VCaP (cell line): Measurements from ENCODE around the gene CASP1.
"Not testable (repeated sequence)": the region's sequence is repeated elsewhere in the genome, so short reads cannot be mapped to it uniquely, and the experiment has no call there.

Source experiments
- H3K27ac ChIP-seq: fragments of 450-650 bp; 2 replicates; pipeline ENCODE4 v1.5.1; 2017
- TF ChIP-seq, protein P1 (sequence below): fragments of 450-650 bp; conservative IDR thresholded peaks from 2 replicates; pipeline ENCODE4 v1.5.1; 2017; ENCODE audit warnings: mild to moderate bottlenecking, moderate library complexity

Gene CASP1

GRCh38 chr11:105051559-105051958 lies 16.6 kb upstream of the CASP1 start:
- H3K27ac ChIP-seq = no peak overlapping the region
- TF ChIP-seq, protein P1, sequence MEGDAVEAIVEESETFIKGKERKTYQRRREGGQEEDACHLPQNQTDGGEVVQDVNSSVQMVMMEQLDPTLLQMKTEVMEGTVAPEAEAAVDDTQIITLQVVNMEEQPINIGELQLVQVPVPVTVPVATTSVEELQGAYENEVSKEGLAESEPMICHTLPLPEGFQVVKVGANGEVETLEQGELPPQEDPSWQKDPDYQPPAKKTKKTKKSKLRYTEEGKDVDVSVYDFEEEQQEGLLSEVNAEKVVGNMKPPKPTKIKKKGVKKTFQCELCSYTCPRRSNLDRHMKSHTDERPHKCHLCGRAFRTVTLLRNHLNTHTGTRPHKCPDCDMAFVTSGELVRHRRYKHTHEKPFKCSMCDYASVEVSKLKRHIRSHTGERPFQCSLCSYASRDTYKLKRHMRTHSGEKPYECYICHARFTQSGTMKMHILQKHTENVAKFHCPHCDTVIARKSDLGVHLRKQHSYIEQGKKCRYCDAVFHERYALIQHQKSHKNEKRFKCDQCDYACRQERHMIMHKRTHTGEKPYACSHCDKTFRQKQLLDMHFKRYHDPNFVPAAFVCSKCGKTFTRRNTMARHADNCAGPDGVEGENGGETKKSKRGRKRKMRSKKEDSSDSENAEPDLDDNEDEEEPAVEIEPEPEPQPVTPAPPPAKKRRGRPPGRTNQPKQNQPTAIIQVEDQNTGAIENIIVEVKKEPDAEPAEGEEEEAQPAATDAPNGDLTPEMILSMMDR = no peak

- TF ChIP-seq, protein P1 = no peak
- H3K27ac ChIP-seq = no peak overlapping the region
These were observed 14.5 kb upstream of the CASP1 start for GRCh38 chr11:105049481-105049880.

GRCh38 chr11:105046898-105047579 lies 12.1 kb upstream of the CASP1 start:
- TF ChIP-seq, protein P1 = no peak
- no peak overlapping the region for H3K27ac ChIP-seq

- H3K27ac ChIP-seq = no peak overlapping the region
- TF ChIP-seq, protein P1 = no peak
These were observed 10.8 kb upstream of the CASP1 start for GRCh38 chr11:105045676-105046296.

DNA sequence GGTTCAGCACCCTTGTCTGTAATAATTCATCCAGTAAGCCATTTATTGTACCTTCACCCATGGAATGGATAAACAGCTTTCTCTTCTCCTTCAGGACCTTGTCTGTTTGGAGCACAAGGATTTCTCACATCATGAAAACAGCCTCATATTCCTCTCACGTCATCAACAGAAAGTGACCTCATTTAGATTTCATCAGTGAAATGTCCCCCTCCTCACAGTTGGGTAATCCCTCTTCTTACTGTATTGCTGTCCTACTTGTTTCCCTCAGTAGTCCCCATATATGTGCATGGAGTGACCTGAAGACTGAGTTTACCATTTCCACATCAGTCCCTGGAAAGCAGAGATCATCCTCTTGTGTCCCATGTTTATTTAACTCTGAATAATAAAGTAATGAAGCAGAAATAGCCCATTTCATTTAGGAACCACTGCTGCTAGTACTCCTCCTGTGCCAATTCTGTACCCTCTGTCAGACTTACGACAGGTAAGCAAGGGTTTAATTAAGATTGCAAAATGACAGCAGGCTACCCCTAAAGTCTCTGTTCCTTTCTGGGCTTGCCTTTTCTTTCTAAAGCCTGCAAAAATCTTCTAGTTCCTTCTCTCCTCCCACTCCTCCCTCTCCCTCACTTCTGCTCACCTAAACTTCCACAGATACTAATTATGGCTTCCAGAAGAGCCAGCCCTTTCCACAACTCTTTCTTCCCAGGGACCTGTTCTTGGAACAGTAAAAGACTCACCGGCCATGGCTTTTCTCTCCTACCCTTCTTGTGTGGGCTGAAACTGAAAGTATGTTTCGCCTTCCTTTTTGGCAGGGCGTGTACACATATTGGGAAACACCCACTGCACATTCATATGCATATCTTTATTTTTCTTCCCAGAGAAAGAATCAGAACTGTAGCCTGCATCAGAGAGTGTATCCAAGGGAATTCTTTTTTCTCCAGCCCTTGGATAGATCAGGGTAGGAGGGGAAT lies 9.9 kb upstream of the CASP1 start, which contains the start of gene CARD16:
TSS of gene CARD16 (minus strand) at position 779 of the 968 bp plus-strand sequence. CDS start at position 741, 38 bp downstream.
- not testable (repeated sequence) for H3K27ac ChIP-seq

GRCh38 chr11:105042178-105042577 lies 7.2 kb upstream of the CASP1 start:
- H3K27ac ChIP-seq = no peak overlapping the region
- TF ChIP-seq, protein P1 = no peak

DNA sequence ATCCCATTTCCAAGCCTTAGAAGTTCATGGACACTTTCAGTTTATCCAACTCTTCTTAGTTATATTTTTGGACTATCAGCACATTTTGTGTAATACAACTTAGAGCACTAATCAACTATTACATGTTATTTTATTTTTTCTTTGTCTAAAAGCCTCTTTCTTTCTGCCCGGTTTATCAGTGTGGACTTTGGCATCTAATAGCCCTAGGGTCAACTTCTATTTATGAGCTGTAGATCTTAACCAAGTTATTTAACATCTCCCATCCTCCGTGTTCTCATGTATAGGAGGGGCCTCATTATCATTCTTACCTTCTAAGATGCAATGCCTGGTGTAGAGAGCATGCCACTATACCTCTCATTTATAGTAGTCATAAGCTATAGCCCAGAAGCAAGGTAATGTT lies 5.8 kb upstream of the CASP1 start:
- TF ChIP-seq, protein P1 = no peak
- H3K27ac ChIP-seq = no peak overlapping the region

DNA sequence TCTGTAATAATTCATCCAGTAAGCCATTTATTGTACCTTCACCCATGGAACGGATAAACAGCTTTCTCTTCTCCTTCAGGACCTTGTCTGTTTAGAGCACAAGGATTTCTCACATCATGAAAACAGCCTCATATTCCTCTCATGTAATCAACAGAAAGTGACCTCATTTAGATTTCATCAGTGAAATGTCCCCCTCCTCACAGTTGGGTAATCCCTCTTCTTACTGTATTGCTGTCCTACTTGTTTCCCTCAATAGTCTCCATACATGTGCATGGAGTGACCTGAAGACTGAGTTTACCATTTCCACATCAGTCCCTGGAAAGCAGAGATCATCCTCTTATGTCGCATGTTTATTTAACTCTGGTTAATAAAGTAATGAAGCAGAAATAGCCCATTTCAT lies 556 bp downstream of the CASP1 start:
- H3K27ac ChIP-seq = not testable (repeated sequence)
